GM19467 (cell line): ENCODE measurements around the gene NOL9.

Experiments used
- ATAC-seq: cut with Tn5 transposase; IDR thresholded peaks from one replicate; pipeline ENCODE4 v1.9.1; 2021; ENCODE audit warnings: mild to moderate bottlenecking, moderate library complexity; ENCODE audit not compliant: unreplicated experiment

NOL9 gene

DNA sequence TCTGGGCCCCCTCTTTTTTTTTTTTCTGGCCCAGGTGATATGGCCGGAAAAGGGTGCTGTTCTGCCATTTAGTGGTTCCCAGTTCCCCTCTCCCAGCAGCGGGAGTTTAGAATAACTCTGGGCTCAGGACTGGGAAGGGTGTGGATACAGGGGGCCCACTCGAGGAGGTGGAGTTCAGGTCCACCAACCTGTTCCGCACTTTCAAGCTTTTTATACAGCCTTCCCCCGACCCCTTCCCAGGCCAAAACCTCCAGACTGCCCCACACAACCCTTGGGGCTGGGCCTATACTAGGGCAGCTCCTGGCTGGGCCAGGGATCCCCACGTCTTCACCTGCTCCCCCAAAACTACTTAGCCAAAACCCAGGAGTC is 63.2 kb downstream of the NOL9 start:
- ATAC-seq: no peak

DNA sequence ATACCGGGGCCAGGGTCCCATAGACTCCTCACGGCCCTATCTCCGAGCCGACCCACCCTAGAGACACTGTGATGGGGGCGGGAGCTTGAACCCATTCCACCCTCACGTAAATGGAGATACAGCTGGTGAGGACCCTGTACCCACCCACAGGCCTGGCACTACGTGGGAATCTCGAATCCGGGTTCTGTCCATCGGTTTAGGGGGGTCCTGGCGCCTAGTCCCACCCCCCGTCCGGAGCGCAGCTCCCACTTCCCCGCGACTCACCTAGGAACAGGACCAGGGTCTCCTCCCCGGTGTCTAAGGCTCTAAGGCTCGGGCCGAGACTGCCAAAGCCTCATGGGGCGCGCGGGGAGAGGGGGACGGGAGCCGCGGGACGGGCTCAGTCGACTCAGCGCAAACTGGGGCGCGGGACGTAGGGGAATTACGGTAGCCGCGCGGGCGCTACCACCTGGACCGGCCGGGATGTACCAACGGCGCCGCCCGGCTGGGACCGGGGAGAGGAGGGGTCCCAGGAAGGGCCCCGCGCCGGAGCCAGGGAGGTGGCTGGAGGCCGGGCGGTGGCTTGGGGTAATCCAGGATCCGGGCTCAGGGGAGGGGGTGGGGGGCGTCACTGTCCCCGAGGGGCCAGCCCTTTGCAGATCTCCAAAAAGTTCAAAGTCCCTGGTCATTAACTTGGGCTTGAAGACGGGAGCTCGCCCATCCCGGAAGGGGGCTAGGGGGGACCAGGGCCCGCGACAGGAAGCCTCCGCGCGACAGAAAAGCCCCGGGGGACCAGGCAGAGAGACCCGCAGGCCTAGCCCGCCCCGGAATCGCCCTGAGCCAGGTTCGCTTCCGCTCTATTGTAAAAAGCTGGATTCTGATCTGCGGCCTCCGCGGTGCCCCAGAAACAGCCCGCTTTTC is 63.9 kb downstream of the NOL9 start:
- no peak for ATAC-seq

- ATAC-seq: peak; percentile 56
These were observed 64.5 kb downstream of the NOL9 start for GRCh38 chr1:6489799-6490180.

DNA sequence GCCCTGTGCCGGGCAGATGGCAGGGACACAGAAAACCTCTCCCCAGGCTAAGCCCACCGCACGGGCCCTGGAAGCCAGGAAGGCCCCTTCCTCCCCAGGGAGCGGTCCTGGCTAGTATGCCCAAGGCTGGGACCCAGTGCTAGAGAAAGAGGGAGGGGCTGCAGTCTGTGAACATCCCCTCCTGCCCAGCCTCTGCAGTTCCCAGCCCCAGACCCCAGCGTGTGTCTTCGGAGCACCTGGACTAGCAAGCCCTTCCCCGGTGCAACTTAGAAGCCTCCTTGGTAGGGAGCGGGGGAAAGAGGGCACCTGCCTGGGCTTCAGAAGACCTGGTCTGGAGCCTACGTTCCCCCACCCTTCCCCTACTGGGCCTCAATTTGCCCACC is 64.9 kb downstream of the NOL9 start:
- ATAC-seq: no peak

DNA sequence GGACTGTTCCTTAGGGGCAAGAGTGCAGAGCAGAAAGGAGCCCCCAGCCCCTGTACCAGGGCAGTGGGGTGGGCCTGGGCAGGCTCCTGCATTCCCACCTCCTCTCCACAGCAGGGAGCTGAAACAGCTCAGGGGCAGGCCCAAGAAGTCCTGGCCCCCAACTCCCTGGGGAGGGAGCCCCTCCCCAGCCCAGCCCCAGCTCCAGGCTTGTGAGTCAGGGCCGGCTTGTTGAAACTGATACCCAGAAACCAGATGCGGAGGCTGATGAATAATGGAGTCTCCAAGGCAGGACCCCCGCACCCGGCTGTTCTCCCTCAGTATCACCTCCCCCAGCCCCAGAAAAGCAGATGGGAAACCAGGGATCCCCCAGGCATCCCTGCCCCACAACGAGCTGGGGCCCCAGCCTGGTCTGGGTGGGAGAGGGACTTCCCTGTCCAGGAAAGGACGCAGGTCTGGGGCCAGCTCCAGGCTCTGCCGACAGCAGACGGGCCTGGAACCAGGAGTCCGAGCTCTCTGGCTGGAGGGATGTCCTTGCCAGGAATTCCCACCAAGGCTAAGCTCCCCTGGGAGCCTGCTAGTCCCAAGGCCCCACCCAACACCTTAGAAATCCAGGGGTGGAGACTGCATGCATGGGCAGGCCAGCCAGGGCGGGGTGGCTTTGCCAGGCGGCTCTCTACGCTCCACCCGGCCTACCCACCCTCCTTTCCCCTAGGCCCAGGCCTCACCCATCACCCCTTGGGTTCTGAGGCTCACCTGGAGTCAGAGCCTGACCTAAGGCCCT is 65.5 kb downstream of the NOL9 start:
- no peak for ATAC-seq

DNA sequence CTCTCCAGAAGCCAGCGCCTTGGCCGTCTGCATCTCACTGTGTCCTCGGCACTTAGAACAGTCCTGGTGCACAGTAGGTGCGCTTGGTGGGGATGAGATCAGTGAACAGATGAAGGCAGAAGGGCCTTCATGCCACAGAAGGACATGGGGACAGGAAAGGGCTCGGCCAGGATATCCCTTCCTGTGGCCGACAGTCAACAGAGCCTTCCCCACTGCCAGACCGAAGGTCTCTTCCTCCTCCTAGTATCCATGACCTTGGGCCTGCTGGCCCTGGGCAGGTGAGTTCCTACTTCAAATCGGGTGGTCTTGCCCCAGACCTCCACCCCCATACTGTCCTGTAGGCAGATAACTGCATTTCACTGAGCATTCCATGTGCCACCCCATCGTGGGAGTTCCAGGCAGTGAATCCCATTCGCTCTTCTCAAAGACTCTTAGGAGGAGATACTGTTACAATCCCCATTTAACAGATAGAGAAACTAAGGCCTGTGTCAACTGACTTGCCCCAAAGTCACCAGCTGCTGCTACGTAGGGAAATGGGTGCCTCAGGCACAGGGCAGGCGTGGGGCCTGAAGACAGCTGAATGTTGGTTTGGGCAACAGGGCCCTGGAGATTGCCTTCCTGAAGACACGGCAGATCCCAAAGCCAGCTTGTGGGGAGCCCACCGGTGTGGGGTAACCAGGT is 66.4 kb downstream of the NOL9 start:
- no peak for ATAC-seq

DNA sequence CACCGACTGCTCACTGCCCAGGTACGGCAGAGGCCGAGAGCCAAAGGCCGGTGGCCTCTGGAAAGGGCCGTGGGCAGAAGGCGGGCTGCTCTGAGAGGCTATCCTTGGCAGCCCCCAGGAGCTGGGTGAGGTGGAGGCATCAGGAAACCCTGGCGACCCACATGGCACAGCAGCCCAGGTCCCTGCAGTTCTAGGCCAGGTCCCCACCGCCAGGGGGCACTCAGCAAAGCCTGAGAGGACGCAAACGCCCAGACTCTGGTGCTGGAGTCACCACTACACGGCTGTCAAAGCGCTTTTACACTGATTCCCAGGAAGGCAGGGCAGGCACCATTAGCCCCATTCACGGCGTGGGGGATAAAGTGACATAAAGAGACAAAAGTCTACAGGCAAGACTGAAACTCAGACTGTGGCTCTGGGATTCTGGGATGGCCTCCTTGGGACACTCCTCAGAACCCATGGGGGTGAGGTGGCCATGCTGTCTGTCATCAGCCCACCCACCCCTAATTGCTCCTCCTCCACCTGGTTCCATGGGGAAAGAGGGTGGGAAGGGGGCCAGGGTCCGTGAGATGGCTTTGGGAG is 67.8 kb downstream of the NOL9 start:
- ATAC-seq: no peak

DNA sequence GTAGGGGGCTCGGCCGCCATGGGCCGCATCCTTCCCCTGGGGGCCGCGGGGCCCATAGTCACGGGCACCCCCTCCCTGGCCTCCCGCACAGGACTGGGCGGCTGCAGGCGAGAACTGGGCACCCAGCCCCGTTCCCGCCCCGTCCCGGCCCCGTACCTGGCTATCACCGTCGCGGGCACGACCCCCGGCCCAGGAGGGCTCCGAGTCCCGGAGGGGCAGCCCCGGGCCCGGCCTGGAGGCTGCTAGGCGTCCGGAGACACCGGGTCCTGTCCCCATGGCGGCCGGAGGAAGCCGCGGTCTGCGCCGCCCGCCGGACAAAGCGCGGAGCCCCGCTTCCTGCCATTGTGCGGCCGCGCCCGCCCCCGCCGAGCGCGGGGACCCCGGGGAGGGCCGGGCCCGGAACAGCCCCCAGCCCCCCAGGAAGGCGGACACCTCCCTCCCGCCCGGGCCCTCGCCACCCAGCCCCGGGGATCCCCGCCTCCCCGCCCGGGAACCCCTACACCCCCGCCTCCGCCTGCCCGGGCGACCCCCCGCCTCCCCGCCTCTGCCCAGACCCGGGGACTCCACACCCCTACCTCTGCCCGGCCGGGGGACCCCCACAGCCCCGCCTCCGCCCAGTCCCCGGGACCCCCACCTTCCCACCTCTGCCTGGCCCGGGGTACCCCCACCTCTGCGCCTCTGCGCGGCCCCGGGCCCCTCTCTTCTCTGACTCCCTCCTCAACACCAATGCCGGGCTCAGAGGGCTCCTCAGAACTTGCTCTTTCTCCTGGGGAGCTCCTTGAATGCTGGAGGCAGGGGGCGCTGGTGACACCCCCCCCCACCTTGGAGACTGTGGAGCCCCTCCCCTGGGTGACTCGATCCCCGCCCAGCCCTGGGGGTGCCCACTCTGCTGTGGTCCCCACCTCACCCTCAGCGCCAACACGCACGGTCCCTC is 68.9 kb downstream of the NOL9 start:
- ATAC-seq: no peak

DNA sequence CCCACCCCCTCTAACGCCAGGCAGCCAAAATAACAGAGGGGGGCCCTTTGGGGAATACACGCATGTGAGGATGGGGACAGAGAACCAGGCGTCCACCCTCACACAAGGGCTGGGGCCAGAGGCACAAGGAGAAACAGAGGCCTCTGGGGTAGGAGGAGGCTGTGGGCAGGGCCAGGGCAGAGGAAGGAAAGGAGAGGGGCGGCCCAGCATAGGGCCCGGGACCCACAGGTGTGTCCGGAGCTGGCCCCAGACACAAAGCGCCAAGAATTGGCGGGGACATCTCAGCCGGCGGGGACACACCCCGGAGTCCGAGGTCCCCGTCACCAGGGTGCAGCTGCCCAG is 69.5 kb downstream of the NOL9 start:
- no peak for ATAC-seq

DNA sequence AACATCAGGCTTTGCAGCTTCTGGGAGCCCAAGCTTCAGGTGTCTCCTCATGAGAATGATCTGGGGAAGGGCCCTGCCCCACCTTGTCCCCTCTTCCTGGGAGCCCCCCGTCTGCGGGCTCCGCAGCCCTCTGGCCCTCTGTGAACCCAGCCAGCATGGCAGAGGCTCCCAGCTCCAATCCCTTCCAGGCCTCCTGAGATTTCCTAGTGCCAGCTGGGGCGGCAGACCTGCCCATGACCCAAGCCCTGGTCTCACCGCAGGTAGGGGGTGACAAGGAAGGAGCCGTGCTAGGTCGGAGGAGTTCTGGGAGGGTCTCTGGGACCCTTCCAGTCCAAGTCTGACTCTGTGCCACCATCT is 70.6 kb downstream of the NOL9 start:
- no peak for ATAC-seq

- ATAC-seq: no peak
These were observed 71.1 kb downstream of the NOL9 start for GRCh38 chr1:6483017-6483760.

GRCh38 chr1:6481820-6482219 is 72.5 kb downstream of the NOL9 start:
- no peak for ATAC-seq

- ATAC-seq: no peak
These were observed 77.1 kb downstream of the NOL9 start for GRCh38 chr1:6477039-6477820.

DNA sequence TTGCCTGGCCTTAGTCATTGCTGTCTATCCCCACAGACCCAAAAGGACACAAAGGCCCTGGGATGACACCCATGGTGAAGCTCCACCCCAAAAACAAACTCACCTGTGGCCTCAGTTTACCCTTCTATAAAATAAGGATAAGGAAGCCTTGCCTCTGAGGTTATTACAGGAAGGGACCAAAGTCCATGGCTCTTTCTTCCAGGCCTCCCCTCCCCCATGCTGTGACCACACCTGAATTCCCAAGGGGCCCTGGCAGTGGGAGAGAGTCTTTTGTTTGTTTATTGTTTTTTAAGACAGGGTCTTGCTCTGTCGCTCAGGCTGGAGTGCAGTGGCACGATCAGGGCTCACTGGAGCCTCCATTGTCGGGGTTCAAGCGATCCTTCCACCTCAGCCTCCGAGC is 77.8 kb downstream of the NOL9 start:
- no peak for ATAC-seq

- ATAC-seq: no peak
These were observed 78.8 kb downstream of the NOL9 start for GRCh38 chr1:6475381-6476133.

DNA sequence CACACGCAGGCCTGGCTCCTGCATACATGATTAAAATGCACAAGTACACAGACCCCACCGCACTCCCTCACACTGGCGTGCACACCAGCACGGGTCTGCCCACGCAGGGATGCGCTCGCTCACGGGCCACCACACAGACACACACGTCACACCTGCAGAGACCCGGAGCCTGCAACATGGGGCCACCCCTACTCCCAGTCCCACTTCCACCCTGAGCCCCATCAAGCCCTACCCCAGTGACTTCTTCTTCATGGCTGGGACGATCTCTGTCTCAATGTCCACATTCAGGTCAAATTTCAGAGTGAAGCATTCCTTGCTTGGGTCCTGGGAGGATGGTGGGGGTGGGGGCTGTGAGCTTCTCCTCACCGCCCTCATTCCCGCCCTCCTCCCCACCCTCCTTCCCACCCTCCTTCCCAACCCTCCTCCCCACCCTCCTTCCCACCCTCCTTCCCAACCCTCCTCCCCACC is 79.5 kb downstream of the NOL9 start:
- no peak for ATAC-seq

- ATAC-seq: no peak
These were observed 80.1 kb downstream of the NOL9 start for GRCh38 chr1:6473974-6474814.
